Measurements from ENCODE around the gene PLXNA1. TPM values are rescaled to one million over a fixed set of nuclear protein-coding genes. Genes with fewer than 3 reads are reported as not detected.

The PLXNA1 gene
- total and polyA plus RNA-seq, 9 of the 15 experiments (the other 6 are each of a cell fraction or from before 2014, with no cell fraction given) = 0.23 to 59.9 (median 16.8) TPM

DNA sequence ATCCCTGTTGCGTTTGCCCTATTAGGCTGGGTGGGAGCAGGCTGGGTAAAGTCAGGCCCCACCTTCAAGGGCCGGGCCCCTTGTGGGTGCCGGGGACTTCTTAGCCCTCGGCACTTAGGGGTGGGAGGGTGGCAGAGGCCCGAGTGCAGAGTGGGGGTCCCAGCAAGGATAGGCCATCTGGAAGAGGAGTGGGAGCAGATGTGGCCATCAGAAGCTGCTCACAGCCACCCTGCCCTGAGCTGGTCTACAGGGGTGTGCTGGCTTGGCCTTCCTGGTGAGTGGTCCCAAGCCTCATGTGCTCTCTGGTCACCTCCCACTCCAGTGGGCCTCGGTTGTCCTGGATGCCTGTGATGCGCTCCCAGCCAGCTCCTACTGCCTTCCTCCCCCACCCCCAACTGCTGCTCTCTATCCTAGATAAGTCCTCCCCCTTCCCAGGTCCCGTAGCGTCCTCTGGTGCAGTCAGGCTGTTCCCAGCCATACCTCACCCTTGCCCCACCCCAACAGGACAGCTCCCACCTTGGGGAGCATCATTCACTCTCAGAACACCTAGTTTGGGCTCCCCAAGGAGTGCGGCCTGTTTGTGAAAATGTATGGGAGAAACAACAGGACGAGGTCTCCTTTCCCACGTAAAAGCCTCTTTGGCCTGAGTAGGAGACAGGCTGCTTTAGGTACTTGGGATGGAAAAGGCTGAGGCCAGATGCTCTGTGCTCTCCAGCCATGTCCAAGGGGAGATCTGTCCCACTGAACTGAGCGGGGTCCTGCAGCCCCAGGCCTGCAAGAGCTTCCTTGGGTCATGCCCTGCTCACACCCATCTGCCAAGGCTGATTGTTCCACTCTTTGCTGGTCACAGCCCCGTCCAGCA lies 24.9 kb upstream of the PLXNA1 start:
- Histone ChIP-seq H3K79me2 (ENCODE audit: control insufficient read depth, insufficient read depth, low read length) (no peaks in the 10 kb centered on the region; the same call in 2 of the 3 replicates), H3K27me3 (ENCODE audit: control insufficient read depth in 2 of 2, insufficient read depth in 2 of 2, low read length in 2 of 2) (no peaks in the 10 kb centered on the region), H3K4me3 (no peak overlapping the region), H3K4me2 (ENCODE audit: insufficient read depth, low read length) (no peak overlapping the region), H3K4me1 (replicated peaks in 1 of 2; ENCODE audit: control insufficient read depth in 2 of 2, insufficient read depth in 2 of 2, low read length in 2 of 2) (peaks cover 9 to 28% of the 10 kb centered on the region in 2 experiments; a peak in 4 of 5 replicates), H3K9me3 (replicated peaks; ENCODE audit: control insufficient read depth, insufficient read depth, low read depth, low read length) (no peaks in the 10 kb centered on the region), H3K9ac (ENCODE audit: insufficient read depth in 1 of 2, low read depth in 2 of 2, low read length in 2 of 2) (no peak overlapping the region; a peak in 1 of 4 replicates), H3K27ac (ENCODE audit: extremely low read depth, low read depth, low read length) (no peak overlapping the region), H3K9me1 (ENCODE audit: control insufficient read depth, insufficient read depth, low read length) (no peaks in the 10 kb centered on the region), H3K36me3 (ENCODE audit: control insufficient read depth, insufficient read depth, low read length) (no peaks in the 10 kb centered on the region), H4K20me1 (replicated peaks; ENCODE audit: control insufficient read depth, insufficient read depth, low read length) (no peaks in the 10 kb centered on the region), H2AFZ (ENCODE audit: low read depth, low read length) (no peak overlapping the region)
- no TSS peak for BruUV-seq (replicated peaks)
- WGBS (ENCODE audit: insufficient coverage, low coverage, missing lambda C conversion rate) = 70% methylated on average over 9 of the region's 14 CpGs
- intact Hi-C loops (cut with micrococcal nuclease) = no loop called here
- in situ Hi-C loops (cut with MboI) = no loop called here
- POLR2A ChIA-PET = interaction anchor here (0.6 kb wide), 1 partner anchor 15 kb away, joined by 3 read pairs; no protein-coding TSS in a partner anchor
- no peak for ATAC-seq
- TF ChIP-seq, protein P1, sequence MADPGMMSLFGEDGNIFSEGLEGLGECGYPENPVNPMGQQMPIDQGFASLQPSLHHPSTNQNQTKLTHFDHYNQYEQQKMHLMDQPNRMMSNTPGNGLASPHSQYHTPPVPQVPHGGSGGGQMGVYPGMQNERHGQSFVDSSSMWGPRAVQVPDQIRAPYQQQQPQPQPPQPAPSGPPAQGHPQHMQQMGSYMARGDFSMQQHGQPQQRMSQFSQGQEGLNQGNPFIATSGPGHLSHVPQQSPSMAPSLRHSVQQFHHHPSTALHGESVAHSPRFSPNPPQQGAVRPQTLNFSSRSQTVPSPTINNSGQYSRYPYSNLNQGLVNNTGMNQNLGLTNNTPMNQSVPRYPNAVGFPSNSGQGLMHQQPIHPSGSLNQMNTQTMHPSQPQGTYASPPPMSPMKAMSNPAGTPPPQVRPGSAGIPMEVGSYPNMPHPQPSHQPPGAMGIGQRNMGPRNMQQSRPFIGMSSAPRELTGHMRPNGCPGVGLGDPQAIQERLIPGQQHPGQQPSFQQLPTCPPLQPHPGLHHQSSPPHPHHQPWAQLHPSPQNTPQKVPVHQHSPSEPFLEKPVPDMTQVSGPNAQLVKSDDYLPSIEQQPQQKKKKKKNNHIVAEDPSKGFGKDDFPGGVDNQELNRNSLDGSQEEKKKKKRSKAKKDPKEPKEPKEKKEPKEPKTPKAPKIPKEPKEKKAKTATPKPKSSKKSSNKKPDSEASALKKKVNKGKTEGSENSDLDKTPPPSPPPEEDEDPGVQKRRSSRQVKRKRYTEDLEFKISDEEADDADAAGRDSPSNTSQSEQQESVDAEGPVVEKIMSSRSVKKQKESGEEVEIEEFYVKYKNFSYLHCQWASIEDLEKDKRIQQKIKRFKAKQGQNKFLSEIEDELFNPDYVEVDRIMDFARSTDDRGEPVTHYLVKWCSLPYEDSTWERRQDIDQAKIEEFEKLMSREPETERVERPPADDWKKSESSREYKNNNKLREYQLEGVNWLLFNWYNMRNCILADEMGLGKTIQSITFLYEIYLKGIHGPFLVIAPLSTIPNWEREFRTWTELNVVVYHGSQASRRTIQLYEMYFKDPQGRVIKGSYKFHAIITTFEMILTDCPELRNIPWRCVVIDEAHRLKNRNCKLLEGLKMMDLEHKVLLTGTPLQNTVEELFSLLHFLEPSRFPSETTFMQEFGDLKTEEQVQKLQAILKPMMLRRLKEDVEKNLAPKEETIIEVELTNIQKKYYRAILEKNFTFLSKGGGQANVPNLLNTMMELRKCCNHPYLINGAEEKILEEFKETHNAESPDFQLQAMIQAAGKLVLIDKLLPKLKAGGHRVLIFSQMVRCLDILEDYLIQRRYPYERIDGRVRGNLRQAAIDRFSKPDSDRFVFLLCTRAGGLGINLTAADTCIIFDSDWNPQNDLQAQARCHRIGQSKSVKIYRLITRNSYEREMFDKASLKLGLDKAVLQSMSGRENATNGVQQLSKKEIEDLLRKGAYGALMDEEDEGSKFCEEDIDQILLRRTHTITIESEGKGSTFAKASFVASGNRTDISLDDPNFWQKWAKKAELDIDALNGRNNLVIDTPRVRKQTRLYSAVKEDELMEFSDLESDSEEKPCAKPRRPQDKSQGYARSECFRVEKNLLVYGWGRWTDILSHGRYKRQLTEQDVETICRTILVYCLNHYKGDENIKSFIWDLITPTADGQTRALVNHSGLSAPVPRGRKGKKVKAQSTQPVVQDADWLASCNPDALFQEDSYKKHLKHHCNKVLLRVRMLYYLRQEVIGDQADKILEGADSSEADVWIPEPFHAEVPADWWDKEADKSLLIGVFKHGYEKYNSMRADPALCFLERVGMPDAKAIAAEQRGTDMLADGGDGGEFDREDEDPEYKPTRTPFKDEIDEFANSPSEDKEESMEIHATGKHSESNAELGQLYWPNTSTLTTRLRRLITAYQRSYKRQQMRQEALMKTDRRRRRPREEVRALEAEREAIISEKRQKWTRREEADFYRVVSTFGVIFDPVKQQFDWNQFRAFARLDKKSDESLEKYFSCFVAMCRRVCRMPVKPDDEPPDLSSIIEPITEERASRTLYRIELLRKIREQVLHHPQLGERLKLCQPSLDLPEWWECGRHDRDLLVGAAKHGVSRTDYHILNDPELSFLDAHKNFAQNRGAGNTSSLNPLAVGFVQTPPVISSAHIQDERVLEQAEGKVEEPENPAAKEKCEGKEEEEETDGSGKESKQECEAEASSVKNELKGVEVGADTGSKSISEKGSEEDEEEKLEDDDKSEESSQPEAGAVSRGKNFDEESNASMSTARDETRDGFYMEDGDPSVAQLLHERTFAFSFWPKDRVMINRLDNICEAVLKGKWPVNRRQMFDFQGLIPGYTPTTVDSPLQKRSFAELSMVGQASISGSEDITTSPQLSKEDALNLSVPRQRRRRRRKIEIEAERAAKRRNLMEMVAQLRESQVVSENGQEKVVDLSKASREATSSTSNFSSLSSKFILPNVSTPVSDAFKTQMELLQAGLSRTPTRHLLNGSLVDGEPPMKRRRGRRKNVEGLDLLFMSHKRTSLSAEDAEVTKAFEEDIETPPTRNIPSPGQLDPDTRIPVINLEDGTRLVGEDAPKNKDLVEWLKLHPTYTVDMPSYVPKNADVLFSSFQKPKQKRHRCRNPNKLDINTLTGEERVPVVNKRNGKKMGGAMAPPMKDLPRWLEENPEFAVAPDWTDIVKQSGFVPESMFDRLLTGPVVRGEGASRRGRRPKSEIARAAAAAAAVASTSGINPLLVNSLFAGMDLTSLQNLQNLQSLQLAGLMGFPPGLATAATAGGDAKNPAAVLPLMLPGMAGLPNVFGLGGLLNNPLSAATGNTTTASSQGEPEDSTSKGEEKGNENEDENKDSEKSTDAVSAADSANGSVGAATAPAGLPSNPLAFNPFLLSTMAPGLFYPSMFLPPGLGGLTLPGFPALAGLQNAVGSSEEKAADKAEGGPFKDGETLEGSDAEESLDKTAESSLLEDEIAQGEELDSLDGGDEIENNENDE (IDR thresholded peaks at IDR 0.05; ENCODE audit: low read depth, low read length) = no peak
- TF ChIP-seq PML (IDR thresholded peaks at IDR 0.05; ENCODE audit: low read length) (no peak), NFE2L1 (tag; IDR thresholded peaks at IDR 0.05; ENCODE audit: borderline replicate concordance, low read depth) (no peak)
- CTCF ChIA-PET (ENCODE audit: low intra/inter-chr PET ratio) = no interaction called here
- no peak for DNase-seq (ENCODE audit: extremely low read depth in 1 of 4, low spot score in 3 of 4)
- no peak for FAIRE-seq

Measured in K562 (cell line).